Fibroblast of skin of right quadriceps (primary cell): ENCODE measurements around the gene PLAC8L1.

Experiments
- DNase-seq: peaks from one replicate; pipeline ENCODE4 v3.0.0-alpha.2; 2013

The PLAC8L1 gene

DNA sequence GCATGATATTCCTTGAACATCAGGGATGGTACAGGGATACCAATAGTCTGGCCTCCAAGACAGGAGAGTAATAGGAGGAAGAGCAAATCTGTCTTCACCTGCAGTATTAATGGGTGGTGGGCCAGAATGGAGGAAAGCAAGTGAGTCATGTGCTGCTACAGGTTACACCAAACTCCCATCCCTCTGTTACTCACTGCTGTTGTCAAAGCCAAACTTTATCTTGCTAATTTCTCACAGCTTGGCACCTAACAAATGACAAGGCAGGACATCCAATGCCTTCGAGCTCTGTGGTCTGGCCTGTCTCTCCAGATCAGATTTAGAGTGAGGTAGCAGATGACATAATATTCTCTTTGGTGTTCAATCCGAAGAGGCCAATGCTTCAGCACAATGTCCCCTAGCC lies 26.8 kb downstream of the PLAC8L1 start:
- no peak for DNase-seq

DNA sequence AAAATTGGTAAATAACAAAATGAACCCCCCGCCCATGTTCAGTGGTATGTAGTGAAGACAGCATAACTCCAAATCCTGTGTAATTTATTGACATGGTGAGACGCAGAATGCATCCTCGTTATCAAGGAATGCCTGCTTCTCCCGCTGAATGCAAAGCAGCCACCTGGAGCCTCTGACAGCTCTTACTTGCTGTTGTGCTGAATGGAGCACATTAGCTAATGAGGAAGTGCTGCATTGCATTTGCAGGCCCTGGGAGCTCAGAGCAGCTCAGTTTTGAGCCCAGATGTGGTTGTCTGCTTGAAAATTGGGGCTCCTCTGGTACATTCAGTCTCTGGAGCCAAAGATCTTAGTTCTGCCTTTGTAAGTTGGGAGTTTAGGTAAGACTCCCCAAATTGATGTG lies 28.9 kb downstream of the PLAC8L1 start:
- DNase-seq: no peak

DNA sequence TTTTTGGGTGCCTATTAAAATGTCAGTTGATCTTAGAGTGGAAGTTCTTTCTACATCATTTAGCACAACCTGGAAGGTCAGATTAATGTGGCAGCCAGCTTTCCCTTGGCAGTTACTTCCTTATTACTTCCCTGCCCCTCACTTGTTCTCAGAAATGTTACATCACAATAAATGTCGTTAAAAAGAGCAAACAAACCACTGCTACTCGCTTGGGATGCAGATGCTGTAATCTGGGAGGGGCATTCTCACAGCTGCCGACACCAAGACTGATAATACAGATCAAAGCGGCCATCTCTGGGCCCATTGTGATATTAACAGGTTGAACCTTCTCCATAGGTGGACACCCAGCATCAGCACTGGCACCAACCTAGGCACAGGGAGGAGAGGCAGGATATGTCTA lies 29.3 kb downstream of the PLAC8L1 start:
- DNase-seq: no peak

DNA sequence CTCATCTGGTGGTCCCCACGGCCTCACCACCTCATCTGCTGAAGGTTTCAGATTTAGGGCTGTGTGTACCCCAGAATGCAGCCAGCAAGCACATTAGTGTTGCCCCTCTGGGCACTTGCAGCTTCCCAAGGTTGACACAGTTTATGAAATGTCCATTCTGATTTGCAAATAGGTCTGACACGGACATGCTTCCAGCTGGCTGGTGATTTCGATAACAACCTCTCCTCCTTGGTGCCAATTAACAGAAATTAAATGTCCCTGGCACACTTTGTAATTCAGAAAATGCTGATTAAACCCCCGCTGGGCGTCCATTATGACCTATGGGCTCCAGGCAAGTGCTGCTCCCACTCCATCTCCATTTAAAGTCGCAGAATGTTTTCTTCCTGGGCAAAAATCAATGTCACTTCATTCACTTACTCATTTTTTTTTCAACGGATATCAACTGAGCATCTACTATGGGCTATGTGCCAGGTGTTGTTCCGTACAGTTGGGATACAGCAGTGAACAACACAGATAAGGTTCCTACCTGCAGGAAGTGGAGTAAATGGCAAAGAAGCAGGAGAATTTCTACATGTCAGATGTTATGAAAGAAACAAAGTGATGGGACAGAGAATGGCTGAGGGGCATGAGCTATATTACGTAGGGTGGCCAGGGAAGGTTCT lies 32.0 kb downstream of the PLAC8L1 start:
- no peak for DNase-seq

DNA sequence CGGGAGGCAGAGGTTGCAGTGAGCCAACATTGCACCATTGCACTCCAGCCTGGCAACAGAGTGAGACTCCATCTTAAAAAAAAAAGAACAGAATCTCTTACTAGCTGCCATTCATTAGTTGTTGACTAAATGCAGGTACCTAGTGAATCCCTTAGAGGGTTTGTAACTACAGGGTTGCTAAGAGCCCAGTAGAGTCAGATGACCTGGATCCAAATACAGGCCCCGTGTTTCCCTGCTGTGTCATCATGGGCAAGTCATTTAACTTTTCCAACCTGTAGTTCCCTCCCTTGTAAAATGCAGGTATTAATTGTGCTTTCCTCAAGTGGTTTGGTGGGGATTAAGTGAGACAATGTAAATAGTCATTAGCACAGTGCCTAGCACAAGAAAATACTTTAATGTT lies 32.8 kb downstream of the PLAC8L1 start:
- no peak for DNase-seq

DNA sequence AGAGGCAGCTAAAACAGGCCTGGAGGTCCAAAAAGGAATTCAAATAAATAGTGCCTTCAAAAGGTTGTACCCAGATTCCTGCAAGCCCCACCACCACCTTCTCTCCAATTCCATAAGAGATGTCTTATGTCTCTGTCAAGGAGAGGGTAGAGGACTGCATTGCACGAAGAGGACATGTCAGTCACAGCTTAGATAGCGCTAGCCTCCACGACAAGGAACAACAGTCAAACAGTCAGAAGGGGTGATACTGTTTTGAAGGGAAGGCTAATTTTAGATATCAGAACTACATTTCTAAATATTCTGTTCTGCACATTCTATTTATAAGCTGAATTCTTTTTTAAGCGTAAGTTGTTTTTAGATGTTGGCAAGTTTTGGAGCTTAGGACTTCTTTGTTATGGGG lies 34.2 kb downstream of the PLAC8L1 start:
- no peak for DNase-seq

DNA sequence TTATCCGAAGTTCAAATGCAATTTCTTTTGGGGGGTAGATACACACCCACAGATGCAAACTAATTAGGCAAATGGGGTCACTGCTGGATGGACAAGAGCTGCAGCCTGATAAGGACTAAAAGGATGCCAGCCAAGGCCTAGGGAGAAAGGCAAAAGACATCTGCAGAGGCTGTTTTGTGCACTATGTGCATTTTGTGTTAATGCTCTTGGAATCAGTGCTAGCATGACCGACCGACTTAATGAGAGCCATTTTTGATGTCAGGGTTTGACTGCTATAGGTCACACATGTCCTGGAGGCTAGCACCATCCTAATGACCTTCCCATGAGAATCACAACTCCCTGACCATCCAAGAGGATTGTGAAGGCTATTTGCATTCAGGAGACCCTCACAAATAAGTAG lies 34.6 kb downstream of the PLAC8L1 start:
- no peak for DNase-seq

DNA sequence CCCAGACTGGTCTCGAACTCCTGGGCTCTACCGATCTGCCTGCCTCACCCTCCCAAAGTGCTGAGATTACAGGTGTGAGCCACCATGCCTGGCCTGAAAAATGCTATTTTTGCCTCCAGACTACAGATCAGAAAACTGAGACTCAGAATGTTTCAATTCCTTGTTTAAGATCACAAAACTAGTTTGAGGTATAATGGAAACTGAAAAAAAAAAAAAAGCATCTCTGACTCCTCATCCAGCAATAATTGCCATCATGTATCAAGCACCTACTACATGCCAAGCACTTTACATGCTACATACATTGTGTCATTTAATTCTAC lies 35.6 kb downstream of the PLAC8L1 start:
- no peak for DNase-seq

DNA sequence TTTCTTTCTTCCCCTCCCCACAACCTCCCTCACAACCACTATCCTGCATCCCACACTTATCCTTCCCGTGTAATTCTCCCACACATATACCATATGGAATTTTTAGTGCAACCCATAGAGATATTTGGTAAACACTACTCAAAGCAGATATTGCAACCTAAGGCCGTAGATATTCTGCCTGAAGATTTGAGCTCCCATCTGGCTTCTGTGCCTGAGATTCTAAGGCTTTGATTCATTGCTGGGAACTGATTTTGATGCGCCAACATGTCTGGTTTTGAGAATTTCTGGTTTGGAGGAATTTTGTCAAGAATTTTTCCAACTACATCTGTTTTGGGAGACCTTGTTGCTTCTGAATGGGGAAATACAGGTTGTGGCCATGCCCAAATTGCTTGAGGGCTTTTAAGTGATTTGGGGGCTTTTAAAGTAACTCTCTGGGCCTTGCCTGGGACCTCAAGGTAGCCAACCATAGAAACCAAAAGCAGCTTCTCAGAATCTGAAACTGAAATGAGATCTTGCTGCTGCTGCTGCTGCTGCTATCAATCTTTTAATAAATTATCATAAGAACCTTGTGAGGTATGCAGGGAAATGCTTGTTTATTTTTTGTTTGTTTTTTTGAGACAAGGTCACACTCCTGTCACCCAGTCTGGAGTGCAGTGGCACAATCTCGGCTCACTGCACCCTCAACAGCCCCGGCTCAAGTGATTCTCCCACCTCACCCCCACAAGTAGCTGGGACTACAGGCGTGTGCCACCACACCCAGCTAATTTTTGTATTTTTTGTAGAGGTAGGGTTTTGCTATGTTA lies 36.2 kb downstream of the PLAC8L1 start:
- DNase-seq: no peak

DNA sequence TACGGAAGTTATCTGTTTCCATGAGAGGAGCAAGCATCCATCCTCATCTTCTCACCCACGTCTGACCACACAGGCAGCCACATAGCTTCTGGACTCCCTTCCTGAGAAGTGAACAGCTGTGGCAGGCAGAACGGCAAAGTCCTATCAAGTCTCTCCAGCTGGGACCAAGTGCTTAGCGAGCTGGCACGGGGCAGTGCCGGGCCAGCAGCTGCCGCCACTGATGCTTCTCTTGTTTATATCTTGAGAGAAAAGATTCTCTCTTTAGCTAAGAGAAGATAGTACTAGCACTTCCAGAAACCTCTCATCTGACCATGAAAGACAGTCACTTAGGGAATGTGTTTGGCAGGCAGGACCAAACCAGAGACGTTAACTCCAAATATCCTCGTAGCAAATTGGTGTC lies 37.2 kb downstream of the PLAC8L1 start:
- no peak for DNase-seq

DNA sequence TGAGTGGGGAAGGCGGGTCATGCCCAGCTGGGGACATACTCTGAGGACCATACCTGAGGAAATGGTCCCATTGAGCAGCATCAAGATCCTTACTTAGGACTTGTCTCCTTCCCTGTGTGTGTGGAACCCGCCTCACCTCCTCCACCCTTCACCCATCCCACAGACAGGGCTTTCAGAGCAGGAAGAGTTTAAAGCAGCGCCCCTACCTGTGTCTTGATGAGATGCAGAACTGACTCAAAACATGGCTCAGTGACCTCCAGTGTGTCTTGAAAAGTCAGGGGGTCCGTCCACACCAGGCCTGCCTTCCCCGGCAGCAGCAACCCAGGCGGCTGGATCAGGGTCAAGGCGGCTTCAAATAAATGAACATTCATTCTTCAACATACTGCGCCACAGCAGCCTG lies 38.4 kb downstream of the PLAC8L1 start:
- no peak for DNase-seq

DNA sequence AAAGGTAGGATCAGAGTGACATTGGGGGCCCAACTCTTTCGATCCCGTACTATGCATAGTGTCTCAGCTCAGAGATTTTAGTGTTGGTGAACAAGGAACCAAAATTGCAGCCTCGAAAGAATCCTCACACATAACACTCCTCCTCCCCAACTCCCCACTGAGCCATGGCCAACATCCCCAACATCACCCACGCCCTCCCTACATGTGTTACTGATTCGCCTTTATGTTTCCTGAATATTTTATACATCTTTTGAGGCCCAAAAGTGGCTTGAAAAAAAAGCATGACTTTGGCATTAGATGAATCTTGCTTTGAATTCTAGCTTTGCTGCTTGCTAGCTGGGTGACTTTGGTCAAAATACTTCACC lies 45.2 kb downstream of the PLAC8L1 start:
- DNase-seq: no peak

DNA sequence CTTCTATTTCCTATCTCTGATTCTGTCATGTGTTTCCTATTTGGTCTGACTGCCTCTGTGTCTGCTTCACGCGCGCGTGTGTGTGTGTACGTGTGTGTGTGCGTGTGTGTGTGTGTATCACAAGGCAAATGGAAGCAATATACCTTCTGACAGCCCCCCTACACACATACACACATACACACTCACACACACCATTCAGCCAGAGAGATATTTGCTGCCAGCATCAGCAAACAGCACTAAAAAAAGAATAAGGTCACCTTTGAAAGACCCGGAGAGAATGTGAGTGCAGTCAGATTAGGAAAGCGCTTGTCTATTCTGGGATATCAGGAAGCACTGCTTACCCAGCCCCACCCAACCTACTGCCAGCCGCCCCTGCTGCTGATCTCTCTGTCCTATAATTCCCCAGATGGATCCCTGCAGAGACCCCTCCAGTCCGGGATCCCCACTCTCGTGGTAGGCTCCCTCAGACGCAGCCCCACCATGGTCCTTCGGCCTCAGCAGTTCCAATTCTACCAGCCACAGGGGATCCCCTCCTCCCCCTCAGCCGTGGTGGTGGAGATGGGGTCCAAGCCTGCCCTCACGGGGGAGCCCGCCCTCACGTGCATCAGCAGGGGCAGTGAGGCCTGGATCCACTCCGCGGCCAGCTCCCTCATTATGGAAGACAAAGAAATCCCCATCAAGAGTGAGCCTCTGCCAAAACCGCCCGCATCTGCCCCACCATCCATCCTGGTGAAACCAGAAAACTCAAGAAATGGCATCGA lies 45.7 kb downstream of the PLAC8L1 start:
- DNase-seq: peak; percentile 10

DNA sequence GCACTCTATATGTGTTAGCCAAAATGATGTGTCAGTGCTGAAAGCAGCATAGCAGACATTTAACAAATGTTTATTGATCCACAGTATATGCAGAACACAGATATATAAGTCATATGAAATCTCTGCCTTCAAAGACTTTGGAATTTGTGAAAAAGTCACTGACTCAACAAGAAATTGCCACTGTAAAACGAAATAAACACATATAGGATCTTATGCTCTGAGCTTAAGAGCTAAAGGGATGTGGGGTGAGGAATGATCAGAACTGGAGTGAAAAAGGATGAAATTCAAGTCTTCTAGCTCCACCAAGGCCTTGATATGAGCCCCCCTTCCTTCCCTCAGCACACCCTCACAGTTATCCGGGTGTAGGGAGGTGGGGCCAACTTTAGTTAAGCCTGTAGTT lies 49.9 kb downstream of the PLAC8L1 start:
- no peak for DNase-seq

DNA sequence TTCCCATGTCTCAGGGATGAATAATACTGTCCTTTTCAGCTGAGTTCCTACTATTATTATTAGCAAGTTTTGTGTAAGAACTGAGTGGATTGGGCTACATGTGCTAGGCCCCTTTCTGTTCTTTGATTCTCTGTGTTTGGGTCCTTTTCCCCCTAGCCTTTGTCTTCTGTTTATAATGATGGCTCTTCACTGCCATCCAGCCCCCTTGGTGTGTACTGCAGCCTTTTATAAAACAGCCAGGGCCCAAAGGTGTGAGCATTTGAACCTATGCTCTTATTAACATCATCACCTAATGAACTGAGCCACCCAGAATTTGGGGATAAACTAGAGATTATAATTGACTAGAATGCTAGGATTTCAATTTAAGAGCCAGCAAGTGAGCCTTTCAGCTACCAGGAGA lies 52.6 kb downstream of the PLAC8L1 start:
- no peak for DNase-seq

DNA sequence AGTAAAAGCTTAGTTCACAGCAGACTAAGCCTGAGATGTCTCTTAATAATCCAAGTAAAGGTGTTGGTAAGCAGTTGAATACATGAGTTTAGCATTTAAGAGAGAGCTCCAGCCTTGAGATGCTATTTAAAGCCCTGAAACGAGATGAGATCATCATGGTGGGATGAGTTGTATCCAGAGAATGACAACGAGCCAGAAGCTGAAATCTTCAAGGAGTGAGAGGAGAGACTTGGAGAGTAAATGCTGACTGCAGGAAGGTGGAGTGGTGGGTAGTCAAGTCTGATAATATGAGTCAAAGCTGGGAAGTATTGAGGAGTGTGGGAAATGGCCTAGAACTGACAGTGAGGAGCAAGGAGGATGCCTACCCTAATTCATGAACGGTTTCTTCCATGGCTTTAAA lies 53.7 kb downstream of the PLAC8L1 start:
- peak; percentile 68 for DNase-seq

DNA sequence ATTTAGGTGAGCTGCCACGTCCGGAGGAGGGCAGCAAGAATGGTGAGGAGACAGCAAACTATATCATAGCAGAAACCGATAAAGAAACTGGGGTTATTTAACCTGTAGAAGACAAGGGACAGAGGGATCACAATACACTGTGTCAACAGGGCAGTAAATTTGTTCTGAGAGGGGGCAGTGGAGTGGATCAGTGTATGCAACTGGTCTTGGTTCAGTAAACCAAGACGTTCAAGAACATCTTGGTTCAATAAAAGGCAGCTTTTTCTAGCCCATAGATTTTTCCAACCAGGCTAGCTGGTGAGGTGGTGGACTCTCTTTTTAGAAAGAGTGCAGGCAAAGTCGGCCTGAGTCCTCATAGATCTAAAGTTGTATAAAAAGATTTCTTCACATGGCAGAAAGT lies 55.3 kb downstream of the PLAC8L1 start:
- no peak for DNase-seq

DNA sequence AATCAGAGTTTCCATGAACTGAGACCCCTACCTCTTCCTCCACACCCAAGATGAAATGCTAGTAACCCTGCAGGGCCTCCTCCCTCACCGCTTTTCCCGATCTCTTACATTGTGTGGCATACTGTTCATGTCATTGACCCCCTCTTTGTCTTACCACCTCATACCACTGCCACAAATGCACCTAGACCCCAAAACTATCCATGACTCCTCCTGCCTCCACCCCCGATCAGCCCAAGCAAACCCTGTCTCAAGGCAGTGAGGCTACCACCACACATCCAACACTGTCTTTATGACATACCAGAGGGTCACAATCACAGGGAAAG lies 55.7 kb downstream of the PLAC8L1 start:
- no peak for DNase-seq

DNA sequence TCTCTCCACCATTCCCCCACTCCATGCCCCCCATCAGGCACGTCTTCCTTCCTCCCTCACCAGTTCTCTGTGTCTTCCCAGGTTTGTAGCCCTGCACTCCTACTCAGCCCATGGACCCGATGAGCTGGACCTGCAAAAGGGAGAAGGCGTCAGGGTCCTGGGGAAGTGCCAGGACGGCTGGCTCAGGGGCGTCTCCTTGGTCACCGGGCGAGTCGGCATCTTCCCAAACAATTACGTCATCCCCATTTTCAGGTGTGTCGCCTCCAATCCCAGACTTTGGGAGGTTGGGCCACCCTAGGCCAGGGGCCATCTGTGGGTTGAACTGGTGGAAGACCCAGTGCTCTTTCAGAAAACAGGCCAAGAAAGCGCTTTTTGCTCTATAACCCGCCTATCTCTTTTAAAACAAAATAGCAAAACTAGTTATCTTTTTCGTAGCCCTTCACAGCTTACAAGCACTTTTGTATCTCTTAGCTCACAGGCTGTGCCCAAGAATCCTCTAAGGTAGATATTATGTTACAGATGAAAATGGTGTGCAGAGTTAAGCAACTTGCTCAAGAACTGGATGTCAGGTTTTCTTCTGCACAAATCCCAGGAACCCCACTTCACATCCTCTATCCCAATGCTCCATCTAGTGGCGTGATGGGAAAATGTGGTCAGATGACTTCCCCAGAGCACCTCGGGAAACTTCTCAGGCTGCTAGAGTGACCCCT lies 56.2 kb downstream of the PLAC8L1 start:
- DNase-seq: peak; percentile 73

DNA sequence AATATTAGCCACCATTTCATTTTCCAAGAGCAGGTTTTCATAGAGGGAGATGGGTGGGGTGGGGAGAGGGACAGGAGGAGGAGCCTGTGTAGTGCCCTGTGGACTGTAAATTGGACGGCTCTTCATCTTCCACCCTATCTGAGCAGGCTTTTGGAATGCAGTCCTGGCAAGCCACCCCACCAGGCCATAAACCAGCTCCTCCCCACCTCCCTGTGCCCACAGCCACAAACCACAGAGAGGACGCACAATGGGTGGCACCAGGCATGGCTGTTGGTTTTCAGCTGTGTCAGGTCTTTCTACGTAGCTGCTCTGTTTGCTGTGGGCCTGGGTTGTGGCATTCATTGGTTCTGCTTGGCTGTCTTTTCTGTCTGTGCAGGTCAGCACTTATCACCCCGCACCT lies 58.0 kb downstream of the PLAC8L1 start:
- no peak for DNase-seq

DNA sequence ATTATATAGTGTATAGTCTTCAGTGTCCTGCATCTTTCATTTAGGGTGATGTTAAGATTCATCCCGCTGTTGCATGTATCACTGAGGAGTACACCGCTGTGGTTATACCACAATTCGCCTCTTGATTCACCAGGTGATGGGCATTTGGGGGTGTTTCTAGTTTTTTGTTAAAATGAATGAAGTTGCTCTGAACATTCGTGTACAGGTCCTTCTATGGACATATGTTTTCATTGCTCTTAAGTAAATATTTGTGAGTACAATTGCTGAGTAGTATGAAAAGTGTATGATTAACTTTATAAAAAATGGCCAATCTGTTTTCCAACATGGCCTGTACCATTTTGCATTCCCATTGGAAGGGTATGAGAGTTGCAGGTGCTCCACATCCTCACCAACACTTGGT lies 61.7 kb downstream of the PLAC8L1 start:
- DNase-seq: no peak

DNA sequence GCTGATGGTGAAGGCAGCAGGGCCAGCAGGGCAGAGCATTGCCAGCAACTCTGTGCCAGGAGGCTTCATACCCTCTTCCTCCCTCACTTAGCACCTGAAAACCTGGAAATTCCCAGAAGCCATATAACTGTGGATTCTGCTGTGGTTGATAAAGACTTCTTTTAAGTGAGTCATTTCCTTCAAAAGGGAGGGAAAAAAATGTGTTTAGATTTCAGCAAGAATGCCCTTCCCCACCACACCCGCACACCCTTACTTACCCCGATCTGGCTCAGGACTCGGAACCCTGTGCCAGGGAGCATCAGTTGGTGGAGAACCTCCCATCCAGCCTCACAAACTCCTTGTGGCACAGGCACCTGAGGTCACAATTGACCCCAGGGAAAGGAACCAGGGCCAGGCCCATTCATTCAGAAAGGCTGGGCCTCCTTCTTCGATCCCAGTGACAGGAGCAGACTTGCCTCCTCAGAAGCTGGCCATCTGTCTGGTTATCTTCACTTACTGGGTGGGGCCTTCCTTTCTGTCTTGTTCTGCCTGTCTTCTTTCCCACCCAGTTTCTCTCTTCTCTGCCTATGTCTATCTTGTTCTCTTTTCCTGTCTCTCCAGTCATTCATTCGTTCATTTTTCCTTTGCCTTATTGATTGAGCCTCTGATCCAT lies 62.6 kb downstream of the PLAC8L1 start:
- DNase-seq: peak; percentile 58

DNA sequence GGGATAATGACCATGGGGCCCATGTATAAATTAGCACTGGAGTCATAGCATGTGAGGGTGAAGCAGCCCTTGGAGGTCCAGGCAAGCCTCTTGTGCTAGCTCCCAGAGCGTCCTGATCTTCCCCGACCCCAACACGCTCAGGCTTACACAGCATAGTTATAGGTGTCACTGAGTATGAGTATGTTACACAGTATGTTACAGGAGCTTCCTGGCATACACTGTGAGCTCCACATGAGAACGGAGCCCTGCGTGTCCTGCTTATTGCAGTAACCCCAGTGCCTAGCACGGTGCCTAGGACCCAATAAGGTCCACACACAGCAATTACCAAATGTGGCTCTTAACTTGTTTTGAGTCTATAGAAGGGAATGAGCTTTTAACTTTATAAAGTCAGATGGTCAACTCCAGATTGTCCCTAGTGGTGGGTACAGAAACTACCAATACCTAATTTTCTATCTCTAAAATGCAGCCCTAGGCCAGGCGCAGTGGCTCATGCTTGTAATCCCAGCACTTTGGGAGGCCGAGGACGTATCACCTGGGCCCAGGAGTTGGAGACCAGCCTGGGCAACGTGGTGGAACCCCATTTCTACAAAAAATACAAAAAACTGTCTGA lies 64.1 kb downstream of the PLAC8L1 start:
- DNase-seq: no peak
